ENCODE data around the gene BABAM2.

BABAM2 gene

GRCh38 chr2:28228434-28228995 is 338.0 kb downstream of the BABAM2 start:
- H3K4me3 ChIP-seq (ENCODE audit: low read depth, low read length) = no peak overlapping the region
- TF ChIP-seq CTCF (conservative IDR thresholded peaks at IDR 0.05; ENCODE audit: low read depth, low read length) = peak; percentile 35
- peak; percentile 48 for DNase-seq (ENCODE audit: low read depth)

- no peak overlapping the region for H3K4me3 ChIP-seq (ENCODE audit: low read depth, low read length)
- no peak for TF ChIP-seq CTCF (conservative IDR thresholded peaks at IDR 0.05; ENCODE audit: low read depth, low read length)
- DNase-seq (ENCODE audit: low read depth) = peak; percentile 16
Measured at GRCh38 chr2:28231110-28231631, 340.6 kb downstream of the BABAM2 start.

- H3K4me3 ChIP-seq (ENCODE audit: low read depth, low read length) = no peak overlapping the region
- no peak for DNase-seq (ENCODE audit: low read depth)
- no peak for TF ChIP-seq CTCF (conservative IDR thresholded peaks at IDR 0.05; ENCODE audit: low read depth, low read length)
Measured at GRCh38 chr2:28232295-28232694, 341.8 kb downstream of the BABAM2 start.

GRCh38 chr2:28233164-28233676 is 342.7 kb downstream of the BABAM2 start:
- peak; percentile 23 for DNase-seq (ENCODE audit: low read depth)
- no peak for TF ChIP-seq CTCF (conservative IDR thresholded peaks at IDR 0.05; ENCODE audit: low read depth, low read length)

GRCh38 chr2:28234807-28235206 is 344.3 kb downstream of the BABAM2 start:
- H3K4me3 ChIP-seq (ENCODE audit: low read depth, low read length) = no peak overlapping the region
- no peak for TF ChIP-seq CTCF (conservative IDR thresholded peaks at IDR 0.05; ENCODE audit: low read depth, low read length)
- no peak for DNase-seq (ENCODE audit: low read depth)

More at GRCh38 chr2:28233164-28233676, 342.7 kb downstream of the BABAM2 start:
- H3K4me3 ChIP-seq (ENCODE audit: low read depth, low read length) = no peak overlapping the region

GRCh38 chr2:28239207-28239606 is 348.7 kb downstream of the BABAM2 start:
- no peak for DNase-seq (ENCODE audit: low read depth)
- no peak for TF ChIP-seq CTCF (conservative IDR thresholded peaks at IDR 0.05; ENCODE audit: low read depth, low read length)
- H3K4me3 ChIP-seq (ENCODE audit: low read depth, low read length) = no peak overlapping the region

GRCh38 chr2:28240937-28241336 is 350.4 kb downstream of the BABAM2 start:
- no peak for DNase-seq (ENCODE audit: low read depth)
- H3K4me3 ChIP-seq (ENCODE audit: low read depth, low read length) = no peak overlapping the region
- no peak for TF ChIP-seq CTCF (conservative IDR thresholded peaks at IDR 0.05; ENCODE audit: low read depth, low read length)
